BJ (cell line): ENCODE measurements around the gene CTTNBP2. TPM values are rescaled to one million over a fixed set of nuclear protein-coding genes. Genes with fewer than 3 reads are reported as not detected.

Experiments
- CTCF ChIA-PET: fragments of 350-600 bp; formaldehyde crosslinking; extraction: SDS; loops from one replicate; lab custom pipeline; 2021; ENCODE audit warnings: antibody characterized with exemption, inconsistent platforms; lab: Yijun Ruan, JAX
- POLR2A ChIA-PET: fragments of 300-600 bp; sonication (Branson Sonifier 250); formaldehyde crosslinking; extraction: SDS; loops from one replicate; lab custom pipeline; 2021; ENCODE audit warnings: antibody characterized with exemption; lab: Charles Lee
- DNase-seq: peaks from one replicate; pipeline ENCODE4 v3.0.0-alpha.2; 2011; ENCODE audit warnings: low read depth
- H3K27me3 ChIP-seq: 2 replicates; pipeline ENCODE4 v1.6.0; 2011; ENCODE audit warnings: low read length; ENCODE audit not compliant: control insufficient read depth, insufficient read depth
- H3K36me3 ChIP-seq: 2 replicates; pipeline ENCODE4 v1.5.1; 2011; ENCODE audit warnings: low read length; ENCODE audit not compliant: control insufficient read depth, insufficient read depth
- H3K4me3 ChIP-seq: 2 replicates; pipeline ENCODE4 v1.5.1; 2011; ENCODE audit warnings: low read depth, mild to moderate bottlenecking, control low read depth, low read length
- polyA plus RNA-seq: library from polyadenylated mRNA; depleted of rRNA; stranded (reverse); fragments of >200 nt; gene quantifications from 2 replicates; pipeline ENCODE4 v1.2.3, GENCODE V29; 2011
- TF ChIP-seq, protein P1 (sequence below): IDR thresholded peaks from 2 replicates; pipeline ENCODE4 v1.5.1; 2011; ENCODE audit warnings: low read depth, mild to moderate bottlenecking, control low read depth, inconsistent platforms, low read length, moderate library complexity; ENCODE audit not compliant: insufficient read depth

Gene CTTNBP2
- polyA plus RNA-seq, 1 experiment = 0.34 TPM

- Histone ChIP-seq H3K27me3 (peaks cover 4% of the 10 kb centered on the region), H3K36me3 (no peaks in the 10 kb centered on the region), H3K4me3 (no peak overlapping the region)
- DNase-seq = no peak
- ChIA-PET CTCF (interaction anchor here (1.1 to 2.4 kb wide), 4 partner anchors 11 to 275 kb away, joined by 3 to 9 read pairs (median 5); no protein-coding TSS in a partner anchor), POLR2A (no interaction called here)
- TF ChIP-seq, protein P1, sequence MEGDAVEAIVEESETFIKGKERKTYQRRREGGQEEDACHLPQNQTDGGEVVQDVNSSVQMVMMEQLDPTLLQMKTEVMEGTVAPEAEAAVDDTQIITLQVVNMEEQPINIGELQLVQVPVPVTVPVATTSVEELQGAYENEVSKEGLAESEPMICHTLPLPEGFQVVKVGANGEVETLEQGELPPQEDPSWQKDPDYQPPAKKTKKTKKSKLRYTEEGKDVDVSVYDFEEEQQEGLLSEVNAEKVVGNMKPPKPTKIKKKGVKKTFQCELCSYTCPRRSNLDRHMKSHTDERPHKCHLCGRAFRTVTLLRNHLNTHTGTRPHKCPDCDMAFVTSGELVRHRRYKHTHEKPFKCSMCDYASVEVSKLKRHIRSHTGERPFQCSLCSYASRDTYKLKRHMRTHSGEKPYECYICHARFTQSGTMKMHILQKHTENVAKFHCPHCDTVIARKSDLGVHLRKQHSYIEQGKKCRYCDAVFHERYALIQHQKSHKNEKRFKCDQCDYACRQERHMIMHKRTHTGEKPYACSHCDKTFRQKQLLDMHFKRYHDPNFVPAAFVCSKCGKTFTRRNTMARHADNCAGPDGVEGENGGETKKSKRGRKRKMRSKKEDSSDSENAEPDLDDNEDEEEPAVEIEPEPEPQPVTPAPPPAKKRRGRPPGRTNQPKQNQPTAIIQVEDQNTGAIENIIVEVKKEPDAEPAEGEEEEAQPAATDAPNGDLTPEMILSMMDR = no peak
Measured at GRCh38 chr7:117675497-117676435, 197.5 kb downstream of the CTTNBP2 start.

DNA sequence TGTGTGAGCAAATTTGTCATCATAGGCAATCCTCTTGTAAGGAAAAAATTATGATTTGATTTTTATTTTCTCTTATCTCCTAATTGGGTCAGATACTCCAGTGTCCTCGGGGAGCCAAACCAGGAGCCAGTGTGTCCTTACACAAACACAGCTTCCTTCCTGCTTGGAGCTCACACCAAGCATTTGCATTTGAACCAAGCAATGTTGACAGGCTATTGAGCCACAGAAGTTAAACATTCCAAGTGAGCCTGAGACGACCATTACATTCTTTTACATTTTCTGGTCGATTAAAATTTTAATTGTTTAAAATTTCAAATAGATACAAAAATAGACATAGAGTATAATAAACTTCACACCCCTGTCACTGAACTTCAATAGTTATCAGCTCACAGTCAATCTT lies 198.6 kb downstream of the CTTNBP2 start:
- CTCF ChIA-PET = interaction anchor here (1.1 to 2.4 kb wide), 3 partner anchors 15 to 274 kb away, joined by 3 to 9 read pairs (median 4); no protein-coding TSS in a partner anchor
- DNase-seq = no peak
- TF ChIP-seq, protein P1 = no peak
- Histone ChIP-seq H3K36me3 (no peaks in the 10 kb centered on the region), H3K4me3 (no peak overlapping the region), H3K27me3 (peaks cover 4% of the 10 kb centered on the region)
- POLR2A ChIA-PET = no interaction called here

DNA sequence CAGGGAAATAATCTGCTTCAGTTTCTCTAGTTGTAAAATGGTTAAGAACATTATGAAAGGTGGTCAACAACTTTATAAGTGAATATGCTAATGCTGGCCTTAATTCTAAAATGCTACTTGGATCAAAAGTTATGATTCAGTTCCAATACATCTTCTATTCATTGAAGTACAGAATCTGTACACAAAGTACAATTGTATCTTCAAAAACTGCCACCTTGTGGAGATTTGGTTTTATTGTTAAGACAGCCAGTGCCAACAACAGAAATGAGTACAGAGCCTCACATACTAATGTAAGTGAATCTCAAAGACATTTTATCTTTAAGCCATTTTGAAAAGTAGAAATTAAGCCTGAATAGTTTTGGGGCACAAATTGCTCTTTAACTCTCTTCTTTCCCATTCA lies 199.4 kb downstream of the CTTNBP2 start:
- TF ChIP-seq, protein P1 = peak; percentile 46
- ChIA-PET POLR2A (no interaction called here), CTCF (interaction anchor here (0.9 to 1.1 kb wide), 4 partner anchors 9 to 215 kb away, joined by 3 to 5 read pairs (median 4); no protein-coding TSS in a partner anchor)
- H3K36me3 ChIP-seq = no peaks in the 10 kb centered on the region
- DNase-seq = no peak
- peaks cover 4% of the 10 kb centered on the region for H3K27me3 ChIP-seq
- H3K4me3 ChIP-seq = no peak overlapping the region

DNA sequence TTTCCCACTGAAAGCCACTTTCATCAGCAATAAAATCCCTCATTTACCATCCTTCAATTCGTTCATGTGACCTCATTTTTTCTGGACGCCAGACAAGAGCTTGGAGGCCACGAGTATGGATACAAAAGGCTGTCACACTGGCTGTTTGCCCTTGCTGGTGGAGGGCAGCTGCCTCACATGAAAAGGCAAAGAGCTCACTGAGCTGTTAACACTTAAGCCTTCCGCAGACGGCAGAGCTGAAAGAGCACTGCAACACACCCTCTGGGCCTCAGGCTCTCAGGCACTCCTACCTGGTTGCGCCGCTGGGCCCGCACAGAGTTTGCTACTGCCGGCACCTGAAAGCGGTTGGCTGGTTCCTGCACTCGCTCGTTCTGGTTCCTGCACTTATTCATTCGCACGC lies 199.9 kb downstream of the CTTNBP2 start:
- Histone ChIP-seq H3K27me3 (peaks cover 2% of the 10 kb centered on the region; the same call in 1 of the 2 replicates), H3K36me3 (no peaks in the 10 kb centered on the region), H3K4me3 (no peak overlapping the region)
- TF ChIP-seq, protein P1 = no peak
- ChIA-PET CTCF (interaction anchor here (0.7 to 1.1 kb wide), 6 partner anchors 9 to 215 kb away, joined by 3 to 7 read pairs (median 5); no protein-coding TSS in a partner anchor), POLR2A (no interaction called here)
- no peak for DNase-seq

- Histone ChIP-seq H3K27me3 (peaks cover 2% of the 10 kb centered on the region; the same call in 1 of the 2 replicates), H3K36me3 (no peaks in the 10 kb centered on the region), H3K4me3 (no peak overlapping the region)
- TF ChIP-seq, protein P1 = no peak
- DNase-seq = no peak
- CTCF ChIA-PET = interaction anchor here (0.7 to 1.1 kb wide), 2 partner anchors 99 to 113 kb away, joined by 3 to 5 read pairs; no protein-coding TSS in a partner anchor
- POLR2A ChIA-PET = no interaction called here
Measured at GRCh38 chr7:117672453-117672852, 200.8 kb downstream of the CTTNBP2 start.
